Mesenteric fat pad (tissue), 1 donor: ENCODE measurements around the gene MRPL51. TPM values are rescaled to one million over a fixed set of nuclear protein-coding genes. Genes with fewer than 3 reads are reported as not detected.
"Not testable (repeated sequence)": the region's sequence is repeated elsewhere in the genome, so short reads cannot be mapped to it uniquely, and the experiment has no call there.

Experiments
- DNase-seq: peaks from one replicate; pipeline ENCODE4 v3.0.0-alpha.2; 2020; ENCODE audit warnings: low spot score
- long read RNA-seq: library from polyadenylated mRNA; unstranded; transcript quantifications from one replicate; pipeline ENCODE4 v2.0.0, GENCODE V29; 2020
- total RNA-seq: library from RNA; stranded (reverse); fragmentation: NEBNext Ultra II Directional; extraction: Animal tissue kit (Norgen Biotek cat#: 25700); gene quantifications from one replicate; pipeline ENCODE4 v1.2.1, GENCODE V29; 2021
- donor health status: DM: yes; HTN: yes; CAD: no.

MRPL51 gene
- 116 TPM for total RNA-seq
- long read RNA-seq, transcript MRPL51-201 (3 exons, 1,234 nt), result major isoform, 22 of 23 reads
- long read RNA-seq, partial matches to known transcripts, result 1 of 23 reads
- long read RNA-seq, other reads (novel, unspliced or antisense), result 0 of 23 reads

DNA sequence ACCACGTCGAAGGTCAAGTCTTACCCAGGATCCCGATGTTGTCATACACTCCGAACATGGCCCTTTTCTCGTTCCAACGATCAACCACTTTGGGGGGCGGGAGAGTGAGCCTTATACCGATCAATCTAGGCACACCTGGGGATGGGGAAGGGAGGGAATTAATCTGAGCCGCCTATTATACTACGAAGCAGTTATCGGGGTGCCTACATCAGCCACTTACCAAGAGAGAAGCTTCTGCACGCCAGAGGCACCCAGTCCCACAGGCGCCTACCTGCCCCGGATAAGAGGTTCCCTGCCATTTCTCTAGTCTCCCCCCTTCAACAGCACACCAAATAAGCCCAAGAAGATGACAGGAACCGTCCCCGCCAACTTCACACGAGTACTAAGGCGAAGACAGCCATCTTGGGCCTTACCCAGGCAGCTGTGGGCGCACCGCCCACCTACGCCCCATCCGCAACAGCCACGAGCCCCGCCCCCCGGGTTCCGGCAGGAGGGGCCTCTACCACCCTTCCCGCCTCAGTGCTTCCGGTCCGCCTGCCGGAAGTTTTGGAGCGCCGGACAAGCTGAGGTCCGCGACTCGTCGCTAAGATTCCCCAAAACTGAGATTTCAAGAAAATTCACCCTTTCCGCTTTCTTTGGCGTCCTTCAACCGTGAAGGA, at the start of gene MRPL51:
Gene MRPL51 (minus strand): TSS at position 425 of the 659 bp plus-strand sequence. CDS start 126 bp downstream, at position 299.
- DNase-seq, result peak; percentile 99

DNA sequence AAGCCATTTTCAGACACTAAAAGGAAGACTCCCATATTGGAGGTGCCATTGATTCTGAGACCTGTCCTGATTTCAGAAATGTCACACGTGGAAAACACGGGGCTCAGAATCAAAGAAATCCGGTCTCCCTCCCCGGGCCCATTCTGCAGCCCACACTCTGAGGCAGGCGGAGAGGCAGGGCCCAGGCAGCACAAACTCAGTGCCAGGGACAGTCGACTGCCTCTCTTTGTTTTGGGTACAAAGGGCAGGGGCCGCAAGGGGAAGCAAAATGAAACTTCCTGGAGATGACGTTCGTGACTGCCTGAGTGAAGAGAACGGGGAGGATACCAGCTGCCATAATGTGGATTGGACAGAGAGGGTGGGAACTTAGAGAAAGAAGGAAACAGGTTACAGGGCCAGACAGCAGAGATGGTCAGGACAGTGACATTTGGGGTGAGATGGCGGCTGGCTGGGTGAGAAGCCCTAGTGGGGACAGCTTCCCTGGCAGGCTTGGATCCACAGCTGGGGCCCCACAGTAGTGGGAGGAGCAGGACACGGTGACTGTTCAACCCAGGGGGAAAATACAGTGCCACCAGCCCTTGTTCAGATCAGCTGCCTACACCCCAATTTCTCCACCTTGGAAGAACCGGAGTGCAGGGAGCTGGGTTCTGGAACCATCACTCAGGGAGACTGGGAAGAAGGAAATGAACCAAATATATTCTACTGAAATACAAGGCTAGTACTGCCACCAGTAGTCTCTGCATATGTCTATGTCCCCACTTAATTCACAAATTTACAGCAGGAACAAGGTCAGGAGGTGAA, 49.3 kb upstream of the MRPL51 start:
- DNase-seq, result no peak

DNA sequence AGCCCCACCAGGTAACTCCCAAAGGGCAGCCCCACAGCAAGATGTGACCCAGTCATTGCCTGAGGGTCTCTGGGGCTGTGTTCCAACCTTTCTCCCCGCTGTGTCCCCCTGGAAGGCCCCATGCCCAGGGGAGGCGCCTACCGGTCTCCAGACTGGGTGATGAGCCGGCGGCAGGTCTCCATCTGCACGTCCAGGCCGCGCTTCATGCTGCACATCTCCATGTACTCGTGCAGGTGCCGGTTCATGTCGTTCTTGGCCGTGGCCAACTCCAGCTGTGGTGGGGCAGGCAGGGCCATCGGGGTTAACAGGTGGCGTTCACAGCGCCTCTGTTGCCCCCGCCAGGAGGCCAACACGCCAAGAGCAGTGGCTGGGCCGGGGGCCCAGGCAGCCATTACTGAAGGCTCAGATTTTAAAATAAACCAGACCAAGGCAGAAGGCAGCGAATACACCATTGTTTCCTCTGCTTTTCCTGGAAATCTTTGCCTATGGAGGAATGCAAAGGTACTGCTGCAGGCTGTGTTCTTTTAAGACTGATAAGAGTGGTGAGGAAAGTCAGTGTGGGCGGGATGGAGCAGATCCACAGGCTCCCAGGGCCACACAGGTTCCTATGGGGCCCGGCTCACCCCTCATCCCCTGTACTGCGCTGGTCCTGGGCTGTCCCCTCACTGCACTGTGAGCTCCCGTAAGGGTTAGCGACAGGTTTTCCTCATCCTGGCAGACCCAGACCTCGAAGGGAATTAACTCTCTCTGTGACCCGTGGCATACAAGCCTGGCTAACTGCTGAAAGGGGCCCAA, 48.5 kb upstream of the MRPL51 start:
- DNase-seq, result no peak

DNA sequence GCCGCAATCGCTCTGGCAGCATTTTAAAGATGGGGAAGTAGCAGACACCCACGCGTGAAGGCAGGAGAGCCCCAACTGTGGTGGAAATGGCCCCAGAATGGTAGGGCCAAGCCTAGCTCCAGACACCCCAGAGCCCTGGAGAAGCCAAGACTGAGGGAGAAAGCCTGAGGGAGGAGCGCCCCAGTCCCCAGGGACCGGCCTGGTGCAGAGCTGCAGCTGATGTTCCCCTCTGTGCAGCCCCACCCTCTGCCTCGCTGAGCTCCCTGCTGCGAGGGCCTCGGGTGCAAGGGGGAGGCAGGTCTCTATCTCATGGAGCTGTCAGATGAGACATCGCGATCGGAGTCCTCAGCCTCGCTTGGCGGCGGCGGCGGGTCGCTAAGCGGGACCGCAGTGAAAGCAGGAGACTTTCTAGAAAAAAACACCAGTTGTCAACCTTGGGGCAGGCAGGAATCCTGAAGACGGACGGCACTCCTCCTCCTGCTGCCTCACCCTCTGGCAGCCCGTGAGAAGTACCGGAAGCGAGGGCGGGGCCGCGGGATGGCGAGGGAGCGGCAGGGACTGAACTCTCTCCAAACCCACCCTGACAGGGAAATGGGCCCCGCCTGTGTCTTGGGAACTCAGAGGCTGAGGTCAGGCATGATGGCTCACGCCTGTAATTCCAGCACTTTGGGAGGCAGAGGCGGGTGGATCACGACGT, 47.3 kb upstream of the MRPL51 start:
- peak; percentile 96 for DNase-seq

DNA sequence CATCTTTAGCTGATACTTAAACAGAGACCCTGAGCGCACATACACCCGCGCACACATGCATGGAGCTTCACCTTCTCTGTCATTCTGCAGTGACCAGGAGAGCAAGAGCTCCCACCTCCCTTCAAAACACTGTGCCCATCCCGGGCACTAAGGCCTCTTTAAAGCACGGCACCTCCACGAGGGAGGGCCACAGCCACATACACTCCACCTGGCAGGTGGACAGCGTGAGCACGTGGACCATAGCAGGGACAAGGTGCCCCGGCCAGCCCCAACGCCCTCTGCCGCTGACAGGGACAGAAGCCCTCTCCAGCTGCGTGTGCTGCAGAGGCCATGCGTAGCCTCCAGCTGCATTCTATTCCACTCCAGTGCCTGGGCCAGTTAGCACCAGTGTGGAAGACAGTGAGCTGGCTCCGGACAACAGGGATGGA, 46.7 kb upstream of the MRPL51 start:
- DNase-seq, result no peak

DNA sequence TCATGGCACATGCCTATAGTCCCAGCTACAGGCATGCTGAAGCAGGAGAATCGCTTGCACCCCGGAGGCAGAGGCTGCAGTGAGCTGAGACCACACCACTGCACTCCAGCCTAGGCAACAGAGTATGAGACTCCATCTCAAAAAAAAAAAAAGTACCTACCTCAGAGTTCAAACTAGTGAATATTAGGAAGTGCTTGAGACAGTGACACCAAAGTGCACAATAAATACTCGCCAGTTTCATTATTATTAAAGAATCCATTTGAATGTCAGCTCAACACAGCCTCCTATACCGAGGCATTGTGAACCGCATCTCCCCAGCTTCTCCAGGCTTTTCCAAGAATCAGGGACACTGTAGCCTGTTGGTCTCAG, 46.2 kb upstream of the MRPL51 start:
- DNase-seq, result no peak

DNA sequence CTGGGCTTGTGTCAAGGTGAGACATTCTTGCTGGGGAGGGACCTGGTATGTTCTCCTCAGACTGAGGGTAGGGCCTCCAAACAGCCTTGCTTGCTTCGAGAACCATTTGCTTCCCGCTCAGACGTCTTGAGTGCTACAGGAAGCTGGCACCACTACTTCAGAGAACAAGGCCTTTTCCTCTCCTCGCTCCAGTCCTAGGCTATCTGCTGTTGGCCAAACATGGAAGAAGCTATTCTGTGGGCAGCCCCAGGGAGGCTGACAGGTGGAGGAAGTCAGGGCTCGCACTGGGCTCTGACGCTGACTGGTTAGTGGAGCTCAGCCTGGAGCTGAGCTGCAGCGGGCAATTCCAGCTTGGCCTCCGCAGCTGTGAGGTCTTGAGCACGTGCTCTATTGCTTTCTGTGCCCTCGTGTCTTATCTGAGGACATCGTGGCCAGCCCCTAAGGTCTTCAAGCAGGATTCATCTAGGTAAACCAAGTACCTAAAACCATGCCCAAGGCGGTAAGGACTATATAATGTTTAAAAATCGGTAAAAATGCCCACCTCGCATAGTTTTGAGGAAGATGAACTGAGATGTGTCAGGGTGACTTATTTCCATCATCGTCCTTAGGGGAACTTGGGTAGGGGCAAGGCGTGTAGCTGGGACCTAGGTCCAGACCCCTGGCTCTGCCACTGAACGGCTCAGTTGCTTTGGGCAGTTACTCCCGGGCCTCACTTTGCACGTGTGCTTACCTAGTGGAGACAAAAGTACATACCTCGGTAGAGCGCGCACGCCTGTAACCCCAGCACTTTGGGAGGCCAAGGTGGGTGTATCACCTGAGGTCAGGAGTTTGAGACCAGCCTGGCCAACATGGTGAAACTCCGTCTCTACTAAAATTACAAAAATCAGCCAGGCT, 45.6 kb upstream of the MRPL51 start:
- DNase-seq, result no peak

DNA sequence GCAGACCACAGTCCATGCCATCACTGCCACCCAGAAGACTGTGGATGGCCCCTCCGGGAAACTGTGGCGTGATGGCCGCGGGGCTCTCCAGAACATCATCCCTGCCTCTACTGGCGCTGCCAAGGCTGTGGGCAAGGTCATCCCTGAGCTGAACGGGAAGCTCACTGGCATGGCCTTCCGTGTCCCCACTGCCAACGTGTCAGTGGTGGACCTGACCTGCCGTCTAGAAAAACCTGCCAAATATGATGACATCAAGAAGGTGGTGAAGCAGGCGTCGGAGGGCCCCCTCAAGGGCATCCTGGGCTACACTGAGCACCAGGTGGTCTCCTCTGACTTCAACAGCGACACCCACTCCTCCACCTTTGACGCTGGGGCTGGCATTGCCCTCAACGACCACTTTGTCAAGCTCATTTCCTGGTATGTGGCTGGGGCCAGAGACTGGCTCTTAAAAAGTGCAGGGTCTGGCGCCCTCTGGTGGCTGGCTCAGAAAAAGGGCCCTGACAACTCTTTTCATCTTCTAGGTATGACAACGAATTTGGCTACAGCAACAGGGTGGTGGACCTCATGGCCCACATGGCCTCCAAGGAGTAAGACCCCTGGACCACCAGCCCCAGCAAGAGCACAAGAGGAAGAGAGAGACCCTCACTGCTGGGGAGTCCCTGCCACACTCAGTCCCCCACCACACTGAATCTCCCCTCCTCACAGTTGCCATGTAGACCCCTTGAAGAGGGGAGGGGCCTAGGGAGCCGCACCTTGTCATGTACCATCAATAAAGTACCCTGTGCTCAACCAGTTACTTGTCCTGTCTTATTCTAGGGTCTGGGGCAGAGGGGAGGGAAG, 44.7 kb upstream of the MRPL51 start:
- not testable (repeated sequence) for DNase-seq

DNA sequence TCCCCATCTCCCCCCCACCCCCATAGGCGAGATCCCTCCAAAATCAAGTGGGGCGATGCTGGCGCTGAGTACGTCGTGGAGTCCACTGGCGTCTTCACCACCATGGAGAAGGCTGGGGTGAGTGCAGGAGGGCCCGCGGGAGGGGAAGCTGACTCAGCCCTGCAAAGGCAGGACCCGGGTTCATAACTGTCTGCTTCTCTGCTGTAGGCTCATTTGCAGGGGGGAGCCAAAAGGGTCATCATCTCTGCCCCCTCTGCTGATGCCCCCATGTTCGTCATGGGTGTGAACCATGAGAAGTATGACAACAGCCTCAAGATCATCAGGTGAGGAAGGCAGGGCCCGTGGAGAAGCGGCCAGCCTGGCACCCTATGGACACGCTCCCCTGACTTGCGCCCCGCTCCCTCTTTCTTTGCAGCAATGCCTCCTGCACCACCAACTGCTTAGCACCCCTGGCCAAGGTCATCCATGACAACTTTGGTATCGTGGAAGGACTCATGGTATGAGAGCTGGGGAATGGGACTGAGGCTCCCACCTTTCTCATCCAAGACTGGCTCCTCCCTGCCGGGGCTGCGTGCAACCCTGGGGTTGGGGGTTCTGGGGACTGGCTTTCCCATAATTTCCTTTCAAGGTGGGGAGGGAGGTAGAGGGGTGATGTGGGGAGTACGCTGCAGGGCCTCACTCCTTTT, 44.0 kb upstream of the MRPL51 start:
- DNase-seq, result no peak

DNA sequence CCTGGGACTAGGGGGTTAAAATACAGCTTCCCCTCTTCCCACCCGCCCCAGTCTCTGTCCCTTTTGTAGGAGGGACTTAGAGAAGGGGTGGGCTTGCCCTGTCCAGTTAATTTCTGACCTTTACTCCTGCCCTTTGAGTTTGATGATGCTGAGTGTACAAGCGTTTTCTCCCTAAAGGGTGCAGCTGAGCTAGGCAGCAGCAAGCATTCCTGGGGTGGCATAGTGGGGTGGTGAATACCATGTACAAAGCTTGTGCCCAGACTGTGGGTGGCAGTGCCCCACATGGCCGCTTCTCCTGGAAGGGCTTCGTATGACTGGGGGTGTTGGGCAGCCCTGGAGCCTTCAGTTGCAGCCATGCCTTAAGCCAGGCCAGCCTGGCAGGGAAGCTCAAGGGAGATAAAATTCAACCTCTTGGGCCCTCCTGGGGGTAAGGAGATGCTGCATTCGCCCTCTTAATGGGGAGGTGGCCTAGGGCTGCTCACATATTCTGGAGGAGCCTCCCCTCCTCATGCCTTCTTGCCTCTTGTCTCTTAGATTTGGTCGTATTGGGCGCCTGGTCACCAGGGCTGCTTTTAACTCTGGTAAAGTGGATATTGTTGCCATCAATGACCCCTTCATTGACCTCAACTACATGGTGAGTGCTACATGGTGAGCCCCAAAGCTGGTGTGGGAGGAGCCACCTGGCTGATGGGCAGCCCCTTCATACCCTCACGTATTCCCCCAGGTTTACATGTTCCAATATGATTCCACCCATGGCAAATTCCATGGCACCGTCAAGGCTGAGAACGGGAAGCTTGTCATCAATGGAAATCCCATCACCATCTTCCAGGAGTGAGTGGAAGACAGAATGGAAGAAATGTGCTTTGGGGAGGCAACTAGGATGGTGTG, 43.1 kb upstream of the MRPL51 start:
- DNase-seq, result no peak

DNA sequence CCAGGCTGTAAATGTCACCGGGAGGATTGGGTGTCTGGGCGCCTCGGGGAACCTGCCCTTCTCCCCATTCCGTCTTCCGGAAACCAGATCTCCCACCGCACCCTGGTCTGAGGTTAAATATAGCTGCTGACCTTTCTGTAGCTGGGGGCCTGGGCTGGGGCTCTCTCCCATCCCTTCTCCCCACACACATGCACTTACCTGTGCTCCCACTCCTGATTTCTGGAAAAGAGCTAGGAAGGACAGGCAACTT, 42.6 kb upstream of the MRPL51 start:
- no peak for DNase-seq

DNA sequence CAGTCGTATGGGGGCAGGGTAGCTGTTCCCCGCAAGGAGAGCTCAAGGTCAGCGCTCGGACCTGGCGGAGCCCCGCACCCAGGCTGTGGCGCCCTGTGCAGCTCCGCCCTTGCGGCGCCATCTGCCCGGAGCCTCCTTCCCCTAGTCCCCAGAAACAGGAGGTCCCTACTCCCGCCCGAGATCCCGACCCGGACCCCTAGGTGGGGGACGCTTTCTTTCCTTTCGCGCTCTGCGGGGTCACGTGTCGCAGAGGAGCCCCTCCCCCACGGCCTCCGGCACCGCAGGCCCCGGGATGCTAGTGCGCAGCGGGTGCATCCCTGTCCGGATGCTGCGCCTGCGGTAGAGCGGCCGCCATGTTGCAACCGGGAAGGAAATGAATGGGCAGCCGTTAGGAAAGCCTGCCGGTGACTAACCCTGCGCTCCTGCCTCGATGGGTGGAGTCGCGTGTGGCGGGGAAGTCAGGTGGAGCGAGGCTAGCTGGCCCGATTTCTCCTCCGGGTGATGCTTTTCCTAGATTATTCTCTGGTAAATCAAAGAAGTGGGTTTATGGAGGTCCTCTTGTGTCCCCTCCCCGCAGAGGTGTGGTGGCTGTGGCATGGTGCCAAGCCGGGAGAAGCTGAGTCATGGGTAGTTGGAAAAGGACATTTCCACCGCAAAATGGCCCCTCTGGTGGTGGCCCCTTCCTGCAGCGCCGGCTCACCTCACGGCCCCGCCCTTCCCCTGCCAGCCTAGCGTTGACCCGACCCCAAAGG, 42.1 kb upstream of the MRPL51 start:
- DNase-seq, result peak; percentile 94

DNA sequence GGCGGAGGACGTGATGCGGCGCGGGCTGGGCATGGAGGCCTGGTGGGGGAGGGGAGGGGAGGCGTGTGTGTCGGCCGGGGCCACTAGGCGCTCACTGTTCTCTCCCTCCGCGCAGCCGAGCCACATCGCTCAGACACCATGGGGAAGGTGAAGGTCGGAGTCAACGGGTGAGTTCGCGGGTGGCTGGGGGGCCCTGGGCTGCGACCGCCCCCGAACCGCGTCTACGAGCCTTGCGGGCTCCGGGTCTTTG, 41.6 kb upstream of the MRPL51 start:
- DNase-seq, result no peak

DNA sequence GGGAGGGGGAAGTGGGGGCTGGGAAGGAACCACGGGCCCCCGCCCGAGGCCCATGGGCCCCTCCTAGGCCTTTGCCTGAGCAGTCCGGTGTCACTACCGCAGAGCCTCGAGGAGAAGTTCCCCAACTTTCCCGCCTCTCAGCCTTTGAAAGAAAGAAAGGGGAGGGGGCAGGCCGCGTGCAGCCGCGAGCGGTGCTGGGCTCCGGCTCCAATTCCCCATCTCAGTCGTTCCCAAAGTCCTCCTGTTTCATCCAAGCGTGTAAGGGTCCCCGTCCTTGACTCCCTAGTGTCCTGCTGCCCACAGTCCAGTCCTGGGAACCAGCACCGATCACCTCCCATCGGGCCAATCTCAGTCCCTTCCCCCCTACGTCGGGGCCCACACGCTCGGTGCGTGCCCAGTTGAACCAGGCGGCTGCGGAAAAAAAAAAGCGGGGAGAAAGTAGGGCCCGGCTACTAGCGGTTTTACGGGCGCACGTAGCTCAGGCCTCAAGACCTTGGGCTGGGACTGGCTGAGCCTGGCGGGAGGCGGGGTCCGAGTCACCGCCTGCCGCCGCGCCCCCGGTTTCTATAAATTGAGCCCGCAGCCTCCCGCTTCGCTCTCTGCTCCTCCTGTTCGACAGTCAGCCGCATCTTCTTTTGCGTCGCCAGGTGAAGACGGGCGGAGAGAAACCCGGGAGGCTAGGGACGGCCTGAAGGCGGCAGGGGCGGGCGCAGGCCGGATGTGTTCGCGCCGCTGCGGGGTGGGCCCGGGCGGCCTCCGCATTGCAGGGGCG, 41.0 kb upstream of the MRPL51 start, which contains the start of gene GAPDH:
Gene GAPDH (plus strand): TSS at position 595 of the 772 bp plus-strand sequence. CDS start 316 bp downstream, outside the sequence.
- DNase-seq, result peak; percentile 96

DNA sequence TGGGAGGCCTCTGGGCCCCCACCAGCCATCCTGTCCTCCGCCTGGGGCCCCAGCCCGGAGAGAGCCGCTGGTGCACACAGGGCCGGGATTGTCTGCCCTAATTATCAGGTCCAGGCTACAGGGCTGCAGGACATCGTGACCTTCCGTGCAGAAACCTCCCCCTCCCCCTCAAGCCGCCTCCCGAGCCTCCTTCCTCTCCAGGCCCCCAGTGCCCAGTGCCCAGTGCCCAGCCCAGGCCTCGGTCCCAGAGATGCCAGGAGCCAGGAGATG, 40.5 kb upstream of the MRPL51 start:
- no peak for DNase-seq

DNA sequence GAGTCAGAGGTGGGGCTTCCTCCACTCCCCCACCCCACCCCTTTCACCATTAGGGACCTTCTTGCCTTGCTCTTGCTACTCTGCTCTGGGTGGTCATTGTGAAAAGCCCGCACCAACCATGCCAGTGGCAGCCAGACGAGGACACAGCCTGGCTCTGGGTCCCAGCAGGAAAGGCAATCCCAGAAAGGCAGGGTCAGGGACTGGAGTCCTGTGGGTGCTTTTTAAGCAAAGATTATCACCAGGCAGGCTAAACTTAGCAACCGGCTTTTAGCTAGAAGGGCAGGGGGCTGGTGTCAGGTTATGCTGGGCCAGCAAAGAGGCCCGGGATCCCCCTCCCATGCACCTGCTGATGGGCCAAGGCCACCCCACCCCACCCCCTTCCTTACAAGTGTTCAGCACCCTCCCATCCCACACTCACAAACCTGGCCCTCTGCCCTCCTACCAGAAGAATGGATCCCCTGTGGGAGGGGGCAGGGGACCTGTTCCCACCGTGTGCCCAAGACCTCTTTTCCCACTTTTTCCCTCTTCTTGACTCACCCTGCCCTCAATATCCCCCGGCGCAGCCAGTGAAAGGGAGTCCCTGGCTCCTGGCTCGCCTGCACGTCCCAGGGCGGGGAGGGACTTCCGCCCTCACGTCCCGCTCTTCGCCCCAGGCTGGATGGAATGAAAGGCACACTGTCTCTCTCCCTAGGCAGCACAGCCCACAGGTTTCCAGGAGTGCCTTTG, 40.0 kb upstream of the MRPL51 start:
- DNase-seq, result no peak
